Epithelial cell of proximal tubule (primary cell): ENCODE measurements around the gene NOC4L. TPM values are rescaled to one million over a fixed set of nuclear protein-coding genes. Genes with fewer than 3 reads are reported as not detected.
"Not testable (repeated sequence)": the region's sequence is repeated elsewhere in the genome, so short reads cannot be mapped to it uniquely, and the experiment has no call there.

Experiments
- DNase-seq: peaks from one replicate; pipeline ENCODE4 v3.0.0-alpha.2; 2011; ENCODE audit warnings: low read depth
- H3K4me3 ChIP-seq: 2 replicates; pipeline ENCODE4 v1.5.1; 2011; ENCODE audit warnings: low read depth, mild to moderate bottlenecking, low read length
- CTCF ChIP-seq: conservative IDR thresholded peaks from 2 replicates; pipeline ENCODE4 v1.5.1; 2012; ENCODE audit warnings: low read depth, mild to moderate bottlenecking, low read length
- total RNA-seq: library from RNA; depleted of rRNA; stranded (reverse); fragments of >200 nt; gene quantifications from 2 replicates; pipeline ENCODE4 v1.2.3, GENCODE V29; 2015

The NOC4L gene
- total RNA-seq, 1 donor from 2014 or later, result 45.0 TPM

- DNase-seq, result no peak
- no peak overlapping the region for H3K4me3 ChIP-seq
- TF ChIP-seq CTCF, result no peak
These were observed 3.4 kb downstream of the NOC4L start for GRCh38 chr12:132147423-132148367.

GRCh38 chr12:132148368-132149045 is 4.2 kb downstream of the NOC4L start:
- no peak for TF ChIP-seq CTCF
- H3K4me3 ChIP-seq, result no peak overlapping the region
- DNase-seq, result no peak

- not testable (repeated sequence) for H3K4me3 ChIP-seq, DNase-seq
These were observed 5.3 kb downstream of the NOC4L start for GRCh38 chr12:132149526-132149925.

GRCh38 chr12:132150780-132151144 is 6.5 kb downstream of the NOC4L start:
- no peak for DNase-seq
- TF ChIP-seq CTCF, result no peak

GRCh38 chr12:132151145-132151765 is 7.0 kb downstream of the NOC4L start:
- TF ChIP-seq CTCF, result no peak
- no peak overlapping the region for H3K4me3 ChIP-seq
- DNase-seq, result no peak

More at GRCh38 chr12:132150780-132151144, 6.5 kb downstream of the NOC4L start:
- H3K4me3 ChIP-seq, result no peak overlapping the region

- DNase-seq, result no peak
- TF ChIP-seq CTCF, result no peak
- no peak overlapping the region for H3K4me3 ChIP-seq
These were observed 7.6 kb downstream of the NOC4L start for GRCh38 chr12:132151766-132152410.

- H3K4me3 ChIP-seq, result no peak overlapping the region
- no peak for DNase-seq
- no peak for TF ChIP-seq CTCF
These were observed 8.2 kb downstream of the NOC4L start for GRCh38 chr12:132152411-132152821.
